GM21529 (cell line): ENCODE results near the gene FAM98C.
A peak's percentile ranks its signal among the peaks of the same experiment; 100 is the strongest.
"Not testable (repeated sequence)": the region's sequence is repeated elsewhere in the genome, so short reads cannot be mapped to it uniquely, and the experiment has no call there.

ENCODE experiments used
- ATAC-seq: cut with Tn5 transposase; IDR thresholded peaks from one replicate; pipeline ENCODE4 v1.9.1; 2021; ENCODE audit not compliant: unreplicated experiment

The FAM98C gene

DNA sequence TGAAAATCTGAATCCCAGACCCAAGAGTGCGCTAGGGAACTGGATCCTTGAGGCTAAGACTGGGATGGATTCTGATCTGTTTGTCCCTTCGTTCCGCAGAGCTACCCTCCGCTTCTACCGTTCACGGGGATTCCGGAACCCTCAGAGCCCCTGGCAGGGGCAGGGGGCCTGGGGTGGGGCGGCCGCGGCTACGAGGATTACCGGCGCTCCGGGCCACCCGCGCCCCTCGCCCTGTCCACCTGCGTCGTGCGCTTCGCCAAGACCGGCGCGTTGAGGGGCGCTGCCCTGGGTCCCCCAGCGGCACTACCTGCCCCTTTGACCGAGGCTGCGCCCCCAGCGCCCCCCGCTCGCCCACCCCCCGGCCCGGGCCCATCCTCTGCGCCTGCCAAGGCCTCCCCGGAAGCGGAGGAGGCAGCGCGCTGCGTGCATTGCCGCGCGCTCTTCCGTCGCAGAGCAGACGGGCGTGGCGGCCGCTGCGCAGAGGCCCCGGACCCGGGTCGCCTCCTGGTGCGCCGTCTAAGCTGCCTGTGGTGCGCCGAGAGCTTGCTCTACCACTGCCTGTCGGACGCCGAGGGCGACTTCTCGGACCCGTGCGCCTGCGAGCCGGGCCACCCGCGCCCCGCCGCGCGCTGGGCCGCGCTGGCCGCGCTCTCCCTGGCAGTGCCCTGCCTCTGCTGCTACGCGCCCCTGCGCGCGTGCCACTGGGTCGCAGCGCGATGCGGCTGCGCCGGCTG lies 7.3 kb upstream of the FAM98C start:
- no peak for ATAC-seq

DNA sequence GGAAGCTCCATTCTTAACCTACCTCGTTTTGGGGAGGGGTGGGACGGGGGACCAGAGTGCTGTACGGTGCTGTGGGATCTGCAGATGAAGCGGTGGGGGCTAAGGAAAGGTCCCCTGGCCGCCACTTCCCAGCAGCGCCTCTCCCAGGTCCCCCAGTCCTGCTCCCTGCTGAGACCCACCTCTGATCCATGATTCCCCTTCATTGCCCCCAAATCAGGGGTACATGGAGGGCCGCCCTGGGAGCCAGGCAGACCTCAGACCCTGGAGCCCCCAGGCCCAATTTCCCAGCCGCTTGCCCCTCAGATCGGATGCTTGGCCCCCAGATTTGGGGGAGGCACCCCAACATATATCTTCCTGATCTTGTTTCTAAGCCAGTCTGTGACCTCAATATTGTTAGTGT lies 3.8 kb upstream of the FAM98C start:
- ATAC-seq: no peak

DNA sequence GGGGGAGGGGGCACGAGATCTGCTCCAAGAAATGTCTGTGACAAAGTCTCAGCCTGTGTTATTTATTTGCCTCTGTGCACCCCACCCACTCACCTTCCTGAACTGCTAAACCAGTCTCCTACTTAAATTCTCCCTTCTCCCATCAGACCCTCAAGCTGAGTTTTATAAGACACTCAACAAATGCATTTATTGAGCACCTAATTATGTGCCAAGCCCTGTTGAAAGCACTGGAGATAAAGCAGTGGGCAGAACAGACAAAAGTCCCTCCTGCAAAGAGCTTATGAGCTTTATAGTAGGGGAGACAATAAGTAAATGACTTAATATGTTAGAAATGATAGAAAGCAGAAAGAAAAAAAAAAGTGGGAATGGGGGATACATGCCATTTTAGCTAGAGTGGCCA lies 3.4 kb upstream of the FAM98C start:
- no peak for ATAC-seq

DNA sequence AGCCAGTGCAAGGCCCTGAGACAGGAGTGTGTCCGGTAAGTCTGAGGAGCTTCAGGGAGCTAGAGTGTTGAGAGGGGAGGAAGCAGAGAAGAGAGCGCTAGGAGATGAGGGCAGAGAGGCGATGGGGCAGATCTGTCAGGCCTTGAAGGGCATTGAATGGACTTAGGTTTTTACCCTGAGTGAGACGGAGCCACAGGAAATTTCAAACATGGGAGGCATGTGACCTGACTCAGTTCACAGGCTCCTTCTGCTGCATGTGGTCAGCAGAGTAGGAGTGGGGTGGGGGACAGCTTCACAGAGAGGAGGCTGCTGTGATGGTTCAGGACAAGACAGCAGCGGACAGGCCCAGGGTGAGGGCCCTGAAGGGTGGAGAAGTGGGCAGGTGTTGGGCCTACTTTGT lies 2.5 kb upstream of the FAM98C start:
- no peak for ATAC-seq

DNA sequence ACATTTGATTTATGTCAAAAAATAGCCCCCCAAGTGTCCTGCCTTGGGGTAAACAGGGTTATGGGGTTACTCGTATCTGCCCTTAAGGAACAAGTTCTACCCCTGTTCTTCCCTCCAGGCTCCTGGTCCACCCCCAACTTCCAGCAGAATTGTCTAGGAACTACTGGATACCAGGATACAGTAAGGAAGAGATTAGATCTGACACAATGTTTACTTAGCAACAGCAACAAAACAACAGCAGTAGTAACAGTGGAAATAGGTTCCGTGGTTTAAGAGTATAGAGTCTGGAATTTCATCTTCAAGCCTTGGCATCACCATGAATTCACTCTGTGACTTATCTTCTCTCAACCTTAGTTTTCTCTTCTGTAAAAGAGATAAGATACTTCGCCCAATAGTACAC lies 1.7 kb upstream of the FAM98C start:
- ATAC-seq: no peak

DNA sequence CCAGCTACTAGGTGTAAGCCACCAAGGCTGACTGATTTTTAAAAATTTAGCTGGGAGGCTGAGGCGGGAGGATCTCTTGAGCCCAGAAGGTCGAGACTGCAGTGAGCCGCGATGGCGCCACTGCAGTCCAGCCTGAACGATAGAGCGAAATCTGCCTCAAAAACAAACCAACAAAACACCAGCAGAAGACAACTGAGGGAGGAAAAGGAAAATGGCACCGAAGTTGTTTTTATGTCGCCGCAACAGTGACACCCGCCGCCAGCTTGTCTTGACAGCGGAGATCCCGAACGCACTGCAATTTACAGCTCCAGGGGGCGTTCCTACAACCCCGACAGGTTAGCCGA lies 298 bp upstream of the FAM98C start:
- ATAC-seq: no peak

DNA sequence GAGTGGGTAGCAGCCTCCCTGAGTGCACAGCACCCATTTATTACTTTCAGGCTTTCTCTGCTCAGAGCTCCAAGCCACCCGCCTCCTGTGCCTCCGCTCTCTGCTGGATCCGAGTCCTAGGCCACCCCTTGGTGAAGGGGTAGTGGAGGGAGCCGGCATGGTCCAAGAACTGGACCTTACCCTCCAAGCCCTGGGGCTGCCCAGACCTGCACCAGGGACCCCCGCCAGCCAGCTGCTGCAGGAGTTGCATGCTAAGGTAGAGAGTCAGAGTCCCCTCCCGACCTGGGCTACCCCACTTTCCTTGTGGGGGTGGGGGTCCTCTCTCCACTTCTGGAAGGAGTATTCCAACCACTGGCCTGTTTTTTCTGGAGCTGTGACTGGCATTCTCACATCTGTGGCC lies 2.0 kb downstream of the FAM98C start:
- ATAC-seq: no peak

DNA sequence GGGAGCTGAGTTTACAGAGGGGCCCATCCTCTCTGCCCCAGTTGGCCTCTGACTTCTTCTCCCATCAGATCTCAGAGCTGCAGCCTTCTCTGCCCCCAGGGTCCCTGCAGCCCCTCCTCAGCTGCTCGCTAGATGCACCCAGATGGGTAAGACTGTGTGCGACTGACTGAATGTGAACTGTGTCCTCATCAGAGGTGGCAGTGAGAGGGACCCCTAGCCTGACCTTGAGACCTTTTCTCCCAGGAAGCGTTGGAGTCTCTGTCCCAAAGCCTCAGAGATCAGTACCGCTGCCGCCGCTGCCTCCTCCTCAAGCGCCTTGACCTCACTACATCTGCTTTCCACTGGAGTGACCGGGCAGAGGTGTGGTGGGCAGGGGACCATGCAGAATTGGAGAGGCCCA lies 2.4 kb downstream of the FAM98C start:
- ATAC-seq: no peak

DNA sequence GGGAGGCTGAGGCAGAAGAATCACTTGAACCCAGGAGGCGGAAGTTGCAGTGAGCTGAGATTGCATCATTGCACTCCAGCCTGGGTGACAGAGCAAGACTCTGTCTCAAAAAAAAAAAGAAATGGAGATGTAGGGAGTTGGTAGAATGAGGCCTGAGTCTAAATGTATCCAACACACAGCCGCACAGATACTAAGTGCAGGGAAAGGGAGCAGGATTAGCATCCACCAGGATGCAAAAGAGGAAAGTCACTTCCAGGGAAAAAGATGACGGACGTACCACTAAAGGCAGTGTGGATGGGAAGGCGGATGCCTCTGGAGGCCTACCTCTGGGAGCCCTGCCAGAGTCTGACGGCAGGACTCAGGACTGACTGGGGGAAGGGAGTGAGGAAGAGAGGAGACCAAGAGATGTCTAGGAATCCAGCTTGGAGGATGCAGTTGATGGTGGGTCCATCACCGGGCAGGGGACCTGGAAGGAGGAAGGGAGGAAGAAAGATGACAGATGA lies 6.8 kb downstream of the FAM98C start:
- no peak for ATAC-seq

DNA sequence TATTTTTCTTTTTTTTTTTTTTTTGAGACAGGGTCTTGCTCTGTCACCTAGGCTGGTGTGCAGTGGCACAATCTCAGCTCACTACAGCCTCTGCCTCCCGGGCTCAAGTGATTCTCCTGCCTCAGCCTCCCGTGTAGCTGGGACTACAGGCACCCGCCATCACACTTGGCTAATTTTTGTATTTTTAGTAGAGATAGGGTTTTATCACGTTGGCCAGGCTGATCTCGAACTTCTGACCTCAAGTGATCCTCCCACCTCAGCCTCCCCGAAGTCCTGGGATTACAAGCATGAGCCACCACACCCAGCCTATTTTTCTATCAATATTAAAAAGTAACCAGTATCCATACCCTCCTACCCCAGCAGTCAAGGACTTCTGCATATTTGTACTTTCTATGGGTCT lies 7.5 kb downstream of the FAM98C start:
- ATAC-seq: not testable (repeated sequence)

DNA sequence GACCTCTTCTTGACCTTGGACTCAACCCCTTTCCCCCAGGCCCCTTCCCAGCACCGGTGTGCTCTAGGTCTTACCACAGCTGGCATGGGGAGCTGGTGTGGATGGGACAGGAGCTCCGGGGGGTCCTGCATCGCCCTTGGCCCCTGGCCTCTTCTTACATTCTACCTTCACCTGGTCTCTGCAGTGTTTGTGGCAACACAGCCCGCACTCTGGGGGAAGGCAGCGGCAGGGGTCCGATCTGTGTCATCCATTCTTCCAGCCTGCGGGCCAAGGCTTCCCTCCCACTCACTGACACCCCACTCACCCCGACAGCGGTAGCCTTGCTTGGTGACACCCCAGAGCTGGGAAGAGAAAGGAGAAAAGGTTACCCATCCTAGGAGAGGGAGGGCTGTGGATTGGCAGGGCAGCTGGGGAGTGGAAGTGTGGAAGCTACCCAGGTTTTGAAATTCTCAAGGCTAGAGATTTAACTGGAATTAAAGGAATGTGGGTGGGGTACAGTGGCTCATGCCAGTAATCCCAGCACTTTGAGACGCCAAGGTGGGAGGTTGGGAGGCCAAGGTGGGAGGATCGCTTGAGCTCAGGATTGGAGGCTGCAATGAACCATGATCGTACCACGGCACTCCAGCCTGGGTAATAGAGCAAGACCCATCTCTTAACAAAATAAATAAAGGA lies 8.3 kb downstream of the FAM98C start:
- no peak for ATAC-seq

DNA sequence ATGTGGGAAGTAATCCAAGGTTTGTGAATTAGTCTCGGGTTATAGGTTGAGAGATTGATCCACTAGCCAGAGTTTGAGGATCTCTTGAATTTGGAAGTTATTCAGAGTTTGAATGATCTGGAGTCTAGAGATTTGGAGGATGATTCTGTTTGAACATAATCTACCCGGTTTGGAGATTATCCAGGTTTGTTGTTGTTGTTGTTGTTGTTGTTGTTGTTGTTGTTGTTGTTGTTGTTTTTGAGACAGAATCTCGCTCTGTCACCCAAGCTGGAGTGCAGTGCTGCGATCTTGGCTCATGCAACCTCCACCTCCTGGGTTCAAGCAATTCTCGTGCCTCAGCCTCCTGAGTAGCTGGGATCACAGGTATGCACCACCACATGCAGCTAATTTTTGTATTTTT lies 9.0 kb downstream of the FAM98C start:
- ATAC-seq: not testable (repeated sequence)

DNA sequence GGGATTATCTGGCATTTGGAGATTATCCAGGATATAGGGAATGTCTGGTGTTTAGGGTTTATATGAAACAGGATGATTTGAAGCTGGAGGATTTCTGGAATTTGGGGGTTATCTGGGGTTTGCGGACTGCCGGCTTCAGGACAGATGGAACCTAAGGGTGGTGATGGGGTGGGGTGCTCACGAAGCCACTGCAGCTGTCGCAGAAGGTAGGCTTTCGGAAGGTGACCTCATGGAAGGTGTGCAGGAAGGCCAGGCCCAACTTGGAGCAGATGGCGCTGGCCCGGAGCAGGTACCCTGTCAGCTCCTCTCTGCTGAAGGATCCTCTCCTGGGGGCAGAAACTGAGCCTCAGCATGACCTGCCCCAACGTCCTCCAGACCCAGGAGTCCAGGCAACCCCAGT lies 9.6 kb downstream of the FAM98C start:
- ATAC-seq: no peak

DNA sequence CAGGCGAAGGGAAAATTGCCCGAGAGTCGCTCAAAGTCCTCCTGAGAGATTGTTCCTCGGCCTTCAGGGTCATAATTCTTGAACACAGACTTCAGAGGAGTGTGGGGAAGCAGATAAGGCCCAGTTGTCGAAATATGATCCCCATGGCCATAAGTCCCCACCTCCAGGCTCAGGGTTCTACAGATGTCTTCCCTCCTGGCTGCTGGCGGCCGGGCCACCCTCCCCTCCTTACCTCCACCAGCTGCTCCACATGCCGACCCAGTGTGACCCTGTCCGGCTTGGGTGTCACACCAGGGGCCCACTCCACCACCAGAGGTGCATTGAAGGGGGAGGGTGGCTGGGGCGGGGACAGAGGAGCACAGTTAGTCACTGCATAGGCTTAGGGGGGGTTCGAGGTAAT lies 10.1 kb downstream of the FAM98C start:
- ATAC-seq: no peak

DNA sequence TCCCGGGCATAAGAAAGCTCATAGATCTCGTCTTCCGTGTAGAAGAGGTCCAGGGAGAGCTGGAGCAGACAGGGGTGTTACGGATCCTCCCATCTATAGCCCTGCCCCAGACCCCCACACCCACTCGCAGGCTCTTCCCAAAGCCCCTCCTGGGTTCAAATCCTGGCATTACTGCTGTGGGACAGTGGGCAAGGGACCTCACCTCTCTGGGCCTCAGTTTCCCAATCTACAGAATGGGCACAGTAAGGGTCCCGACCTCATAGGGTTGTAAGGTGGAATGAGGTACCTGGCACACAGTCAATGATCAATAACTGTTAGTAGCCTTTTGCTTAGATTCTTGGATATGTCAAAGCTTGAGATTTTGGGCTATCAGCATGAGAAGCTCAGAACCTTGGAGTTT lies 10.5 kb downstream of the FAM98C start:
- ATAC-seq: no peak

DNA sequence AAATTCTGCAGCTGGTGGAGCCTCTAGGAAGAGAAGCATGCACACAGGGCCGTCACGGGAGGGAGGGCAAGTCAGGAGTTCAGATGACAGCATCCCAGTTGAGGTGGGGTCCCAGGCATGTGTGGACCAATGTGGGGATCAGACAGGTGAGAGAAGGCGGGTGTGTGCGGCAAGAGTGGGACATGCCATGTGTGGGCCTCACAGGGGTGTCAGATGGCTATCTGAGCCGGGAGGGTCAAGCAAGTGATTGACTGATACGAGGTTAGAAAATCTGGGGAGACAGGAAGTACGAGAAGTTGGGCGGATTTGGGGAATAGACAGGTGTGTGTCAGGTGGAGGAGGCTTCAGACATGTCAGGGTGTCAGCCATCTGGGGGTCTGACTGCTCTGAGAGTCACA lies 14.3 kb downstream of the FAM98C start:
- no peak for ATAC-seq

DNA sequence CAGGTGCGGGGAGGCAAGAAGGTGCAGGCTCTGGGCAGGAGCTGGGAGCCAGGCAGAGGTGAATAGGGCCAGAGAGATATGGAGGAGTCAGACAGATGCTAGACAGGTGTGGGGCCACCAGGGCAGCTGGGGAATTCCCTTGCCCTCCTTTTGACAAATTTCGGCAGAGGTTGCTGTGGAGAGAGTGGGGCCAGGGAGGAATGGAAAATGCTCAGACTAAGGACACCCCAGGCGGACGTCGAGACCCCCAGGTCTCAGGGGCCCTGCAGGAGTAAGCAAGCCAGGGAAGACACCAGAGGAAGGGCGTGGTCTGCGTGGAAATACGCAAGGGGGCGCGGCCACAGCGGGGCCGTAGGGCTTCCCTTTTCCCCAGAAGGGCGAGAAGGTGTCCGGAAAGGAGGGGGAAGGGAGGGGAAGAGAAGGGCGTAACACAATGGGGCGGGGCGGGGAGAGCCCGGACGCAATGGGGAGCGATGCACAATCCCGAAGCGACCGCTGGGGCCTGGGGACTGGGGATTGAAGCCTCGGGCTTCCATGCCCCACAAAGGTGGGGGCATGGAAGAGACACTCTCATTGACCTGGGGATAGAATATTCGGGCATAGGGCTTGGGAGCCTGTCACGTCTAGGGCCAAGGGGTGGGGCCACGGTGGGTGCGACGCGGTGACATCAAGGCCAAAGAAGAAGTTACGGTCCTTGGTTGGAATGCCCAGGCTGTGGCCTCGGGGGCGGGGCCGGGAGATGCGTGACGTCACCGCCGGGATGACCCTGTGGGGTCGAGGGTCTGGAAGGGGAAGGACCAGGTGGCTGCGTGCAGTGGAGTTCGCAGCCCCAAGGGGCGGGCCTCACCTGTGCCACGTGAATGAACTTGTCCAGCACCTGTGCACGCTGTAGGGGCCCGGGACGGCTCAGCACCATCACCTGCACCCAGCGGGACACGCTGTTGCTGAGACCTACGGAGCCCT lies 14.9 kb downstream of the FAM98C start:
- ATAC-seq: peak; percentile 57

DNA sequence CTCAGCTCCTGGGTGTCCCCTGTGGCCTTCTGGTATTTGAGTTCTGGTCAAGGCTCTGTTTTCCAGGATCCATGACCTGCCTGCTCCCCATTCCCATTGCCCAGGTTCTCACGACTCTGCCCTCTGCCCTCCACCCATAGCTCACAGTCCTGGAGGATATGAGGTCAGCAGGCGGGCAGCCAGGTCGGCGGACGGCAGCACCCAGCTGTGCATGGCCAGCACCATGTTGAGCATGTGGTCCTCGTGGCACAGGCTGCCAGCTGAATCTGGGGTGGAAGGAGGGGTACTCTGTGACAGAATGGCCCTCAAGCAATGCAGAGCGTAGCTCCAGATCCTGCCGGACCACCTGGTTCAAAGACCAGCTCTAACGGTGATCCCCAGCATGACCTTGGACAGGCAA lies 18.0 kb downstream of the FAM98C start:
- ATAC-seq: no peak

DNA sequence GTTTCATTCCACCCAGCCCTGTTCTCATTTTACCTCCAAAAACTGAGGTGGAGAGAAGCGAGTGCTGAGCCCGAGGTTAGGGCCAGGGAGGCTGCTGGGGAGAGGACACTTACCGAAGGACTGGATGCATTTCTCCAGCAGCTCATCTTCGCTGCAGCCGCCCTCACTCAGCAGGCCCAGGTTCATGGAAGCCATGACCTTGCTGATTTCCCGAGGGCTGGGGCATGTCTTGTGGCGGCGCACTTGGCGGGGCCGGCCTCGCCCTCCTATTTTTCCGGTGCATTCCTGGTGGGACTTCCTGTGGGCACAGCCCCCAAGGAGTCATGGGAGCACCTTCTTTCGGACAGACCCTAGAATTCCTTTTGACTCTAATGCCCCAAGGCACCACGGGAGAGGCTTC lies 19.0 kb downstream of the FAM98C start:
- no peak for ATAC-seq

DNA sequence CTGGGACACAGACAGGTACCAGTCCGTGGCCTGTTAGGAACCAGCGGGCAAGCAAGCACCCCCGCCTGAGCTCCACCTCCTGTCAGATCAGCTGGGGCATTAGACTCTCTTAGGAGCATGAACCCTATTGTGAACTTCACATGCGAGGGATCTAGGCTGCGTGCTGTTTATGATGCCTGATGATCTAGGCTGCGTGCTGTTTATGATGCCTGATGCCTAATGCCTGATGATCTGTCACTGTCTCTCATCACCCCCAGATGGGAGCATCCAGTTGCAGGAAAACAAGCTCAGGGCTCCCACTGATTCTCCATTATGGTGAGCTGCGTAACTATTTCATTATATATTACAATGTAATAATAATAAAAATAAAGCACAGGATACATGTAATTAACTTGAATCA lies 19.5 kb downstream of the FAM98C start:
- no peak for ATAC-seq

DNA sequence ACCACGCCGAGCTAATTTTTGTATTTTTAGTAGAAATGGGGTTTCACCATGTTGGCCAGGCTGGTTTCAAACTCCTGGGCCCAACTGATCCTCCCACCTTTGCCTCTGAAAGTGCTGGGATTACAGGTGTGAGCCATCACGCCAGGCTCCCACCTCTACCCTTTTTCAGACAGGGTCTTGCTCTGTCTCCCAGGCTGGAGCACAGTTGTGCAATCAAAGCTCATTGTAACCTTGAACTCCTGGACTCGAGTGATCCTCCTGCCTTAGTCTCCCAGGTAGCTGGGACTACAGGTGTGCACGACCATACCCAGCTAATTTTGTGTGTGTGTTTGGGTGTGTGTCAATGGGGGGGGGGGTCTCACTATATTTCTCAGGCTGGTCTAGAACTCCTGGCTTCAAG lies 21.4 kb downstream of the FAM98C start:
- no peak for ATAC-seq
